Astrocyte (in vitro differentiated cells and primary cell): ENCODE results near the gene MAP2.

Source experiments
- EZH2 ChIP-seq: IDR thresholded peaks from 2 replicates; pipeline ENCODE4 v1.6.1; 2012; ENCODE audit warnings: mild to moderate bottlenecking, low read length, inconsistent platforms; ENCODE audit not compliant: insufficient read depth
- TF ChIP-seq, protein P1 (sequence below): IDR thresholded peaks from 2 replicates; pipeline ENCODE4 v1.5.1; 2011; ENCODE audit warnings: low read depth, mild to moderate bottlenecking, inconsistent platforms, low read length, moderate library complexity; ENCODE audit not compliant: insufficient read depth

DNA sequence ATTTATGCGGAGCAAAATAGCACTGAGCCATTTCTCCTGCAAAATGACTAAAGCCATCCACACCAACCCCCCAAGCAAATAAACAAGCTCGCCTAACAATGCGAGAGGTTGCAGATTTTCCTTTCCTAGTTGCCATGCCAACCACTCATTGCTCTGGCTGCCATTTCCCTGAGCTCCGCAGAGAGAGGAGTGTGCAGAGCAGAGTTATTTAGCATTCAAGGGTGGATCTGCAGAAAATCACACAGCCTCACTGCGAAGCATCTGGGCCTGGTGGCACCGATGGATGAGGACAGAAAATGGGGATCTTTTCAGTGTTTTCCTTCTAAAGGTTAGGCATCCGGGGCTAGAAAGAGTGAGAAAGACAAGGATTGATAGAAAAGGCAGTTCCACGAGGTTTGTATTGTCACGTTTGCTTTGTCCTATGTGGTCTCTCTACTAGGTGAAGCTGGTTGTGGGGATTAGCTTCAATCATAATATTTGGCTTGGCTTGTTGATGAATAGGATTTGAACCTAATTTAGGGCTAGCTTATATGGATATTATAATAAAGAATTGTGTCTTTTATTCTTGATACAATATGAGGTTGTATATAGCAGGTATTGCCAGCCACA lies 237.5 kb downstream of the MAP2 start:
- TF ChIP-seq, protein P1, sequence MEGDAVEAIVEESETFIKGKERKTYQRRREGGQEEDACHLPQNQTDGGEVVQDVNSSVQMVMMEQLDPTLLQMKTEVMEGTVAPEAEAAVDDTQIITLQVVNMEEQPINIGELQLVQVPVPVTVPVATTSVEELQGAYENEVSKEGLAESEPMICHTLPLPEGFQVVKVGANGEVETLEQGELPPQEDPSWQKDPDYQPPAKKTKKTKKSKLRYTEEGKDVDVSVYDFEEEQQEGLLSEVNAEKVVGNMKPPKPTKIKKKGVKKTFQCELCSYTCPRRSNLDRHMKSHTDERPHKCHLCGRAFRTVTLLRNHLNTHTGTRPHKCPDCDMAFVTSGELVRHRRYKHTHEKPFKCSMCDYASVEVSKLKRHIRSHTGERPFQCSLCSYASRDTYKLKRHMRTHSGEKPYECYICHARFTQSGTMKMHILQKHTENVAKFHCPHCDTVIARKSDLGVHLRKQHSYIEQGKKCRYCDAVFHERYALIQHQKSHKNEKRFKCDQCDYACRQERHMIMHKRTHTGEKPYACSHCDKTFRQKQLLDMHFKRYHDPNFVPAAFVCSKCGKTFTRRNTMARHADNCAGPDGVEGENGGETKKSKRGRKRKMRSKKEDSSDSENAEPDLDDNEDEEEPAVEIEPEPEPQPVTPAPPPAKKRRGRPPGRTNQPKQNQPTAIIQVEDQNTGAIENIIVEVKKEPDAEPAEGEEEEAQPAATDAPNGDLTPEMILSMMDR: no peak
- no peak for TF ChIP-seq EZH2
